HepG2 (cell line): ENCODE results near the gene NEAT1. TPM values are rescaled to one million over a fixed set of nuclear protein-coding genes. Genes with fewer than 3 reads are reported as not detected.

ENCODE experiments used
- ARHGAP35 ChIP-seq: sonication (generic); formaldehyde crosslinking; IDR thresholded peaks from 2 replicates; pipeline ENCODE4 v1.9.0; 2022; ENCODE audit warnings: mild to moderate bottlenecking, inconsistent platforms, moderate library complexity, missing genetic modification reagents, borderline replicate concordance
- ATF7 ChIP-seq, 2 experiments: fragments of 450-650 bp in 1 of 2; sonication (generic) in 1 of 2; formaldehyde crosslinking in 1 of 2; IDR thresholded peaks; 2 replicates each; pipeline versions ENCODE4 v1.4.0 to v1.6.1; 2016 to 2020; ENCODE audit warnings: antibody characterized with exemption in 1 of 2, mild to moderate bottlenecking in 1 of 2, missing genetic modification reagents in 1 of 2
- CCDC6 ChIP-seq: sonication (generic); formaldehyde crosslinking; IDR thresholded peaks from 2 replicates; pipeline ENCODE4 v1.8.1; 2022; ENCODE audit warnings: mild to moderate bottlenecking, missing genetic modification reagents, moderate library complexity
- DMTF1 ChIP-seq: sonication (generic); formaldehyde crosslinking; IDR thresholded peaks from 2 replicates; pipeline ENCODE4 v1.4.0; 2020; ENCODE audit warnings: mild to moderate bottlenecking, missing genetic modification reagents
- MAF1 ChIP-seq: sonication (generic); formaldehyde crosslinking; IDR thresholded peaks from 2 replicates; pipeline ENCODE4 v1.5.0; 2020; ENCODE audit warnings: missing genetic modification reagents, borderline replicate concordance
- MIER2 ChIP-seq: IDR thresholded peaks from 2 replicates; pipeline ENCODE4 v1.6.1; 2016; ENCODE audit warnings: missing biosample characterization, missing genetic modification reagents
- MTF2 ChIP-seq: sonication (generic); formaldehyde crosslinking; IDR thresholded peaks from 2 replicates; pipeline ENCODE4 v1.5.0; 2020; ENCODE audit warnings: missing genetic modification reagents, borderline replicate concordance
- MYNN ChIP-seq: sonication (generic); formaldehyde crosslinking; IDR thresholded peaks from 2 replicates; pipeline ENCODE4 v1.4.0; 2020; ENCODE audit warnings: mild to moderate bottlenecking, low read depth, missing genetic modification reagents
- REXO4 ChIP-seq: sonication (generic); formaldehyde crosslinking; IDR thresholded peaks from 2 replicates; pipeline ENCODE4 v1.8.0; 2022; ENCODE audit warnings: missing genetic modification reagents, mild to moderate bottlenecking, borderline replicate concordance
- RFX5 ChIP-seq: IDR thresholded peaks from 2 replicates; pipeline ENCODE4 v1.6.1; 2011; ENCODE audit warnings: low read depth, low read length, improper control_type of control experiment
- SALL2 ChIP-seq: sonication (generic); formaldehyde crosslinking; IDR thresholded peaks from 2 replicates; pipeline ENCODE4 v1.8.1; 2023; ENCODE audit warnings: mild to moderate bottlenecking, missing genetic modification reagents, inconsistent platforms
- U2AF2 ChIP-seq: fragments of 200-400 bp; formaldehyde crosslinking; IDR thresholded peaks from 2 replicates; pipeline ENCODE4 v1.6.1; 2017; ENCODE audit warnings: low read depth, mild to moderate bottlenecking, low read length
- ZNF276 ChIP-seq: sonication (generic); formaldehyde crosslinking; IDR thresholded peaks from 2 replicates; pipeline ENCODE4 v1.4.0; 2020; ENCODE audit warnings: mild to moderate bottlenecking, low read depth, missing genetic modification reagents
- ZNF326 ChIP-seq: sonication (generic); formaldehyde crosslinking; IDR thresholded peaks from 2 replicates; pipeline ENCODE4 v1.4.0; 2020; ENCODE audit warnings: missing genetic modification reagents, borderline replicate concordance
- ZNF34 ChIP-seq: sonication (generic); formaldehyde crosslinking; IDR thresholded peaks from 2 replicates; pipeline ENCODE4 v1.4.0; 2020; ENCODE audit warnings: mild to moderate bottlenecking, missing genetic modification reagents, borderline replicate concordance
- ZNF484 ChIP-seq: sonication (generic); formaldehyde crosslinking; IDR thresholded peaks from 2 replicates; pipeline ENCODE4 v1.5.1; 2020; ENCODE audit warnings: mild to moderate bottlenecking, low read depth, missing genetic modification reagents, borderline replicate concordance
- ZNF564 ChIP-seq: sonication (generic); formaldehyde crosslinking; IDR thresholded peaks from 2 replicates; pipeline ENCODE4 v1.8.1; 2023; ENCODE audit warnings: mild to moderate bottlenecking, missing genetic modification reagents
- ZNF572 ChIP-seq: sonication (generic); formaldehyde crosslinking; IDR thresholded peaks from 2 replicates; pipeline ENCODE4 v1.5.1; 2020; ENCODE audit warnings: mild to moderate bottlenecking, missing genetic modification reagents
- ZNF589 ChIP-seq: sonication (generic); formaldehyde crosslinking; conservative IDR thresholded peaks from 2 replicates; pipeline ENCODE4 v1.8.0; 2022; ENCODE audit warnings: mild to moderate bottlenecking, moderate library complexity, missing genetic modification reagents
- ZNF619 ChIP-seq: sonication (generic); formaldehyde crosslinking; IDR thresholded peaks from 2 replicates; pipeline ENCODE4 v1.4.0; 2020; ENCODE audit warnings: mild to moderate bottlenecking, missing genetic modification reagents
- ZNF674 ChIP-seq: sonication (generic); formaldehyde crosslinking; IDR thresholded peaks from 2 replicates; pipeline ENCODE4 v1.5.0; 2020; ENCODE audit warnings: low read depth, mild to moderate bottlenecking, missing genetic modification reagents
- ZNF713 ChIP-seq: sonication (generic); formaldehyde crosslinking; IDR thresholded peaks from 2 replicates; pipeline ENCODE4 v1.4.0; 2020; ENCODE audit warnings: mild to moderate bottlenecking, missing genetic modification reagents
- ZNF737 ChIP-seq: sonication (generic); formaldehyde crosslinking; IDR thresholded peaks from 2 replicates; pipeline ENCODE4 v1.5.0; 2020; ENCODE audit warnings: missing genetic modification reagents, mild to moderate bottlenecking, borderline replicate concordance
- ZNF747 ChIP-seq: sonication (generic); formaldehyde crosslinking; IDR thresholded peaks from 2 replicates; pipeline ENCODE4 v1.8.1; 2023; ENCODE audit warnings: missing genetic modification reagents, mild to moderate bottlenecking, borderline replicate concordance
- polyA plus RNA-seq, 8 experiments: library from polyadenylated mRNA; depleted of rRNA in 3 of 8; stranded (reverse) in 7 of 8; unstranded in 1 of 8; fragments of >200 nt; fragmentation: Illumina TruSeq in 4 of 8; extraction: Trizol in 4 of 8; gene quantifications; 2 replicates each; pipeline versions ENCODE4 v1.2.1 to v1.2.3, GENCODE V29; 2011 to 2016; ENCODE audit warnings: low read depth in 4 of 8, missing spikeins in 1 of 8, mixed read lengths in 1 of 8; ENCODE audit not compliant: insufficient read depth in 1 of 8
- total RNA-seq, 5 experiments: library from RNA; depleted of rRNA; stranded (reverse); fragments of >200 nt; fragmentation: Illumina TruSeq; extraction: Trizol; gene quantifications; 2 replicates each; pipeline ENCODE4 v1.2.3, GENCODE V29; 2016; ENCODE audit warnings: low read depth in 1 of 5

The NEAT1 gene
- total and polyA plus RNA-seq, 2 of the 13 experiments (the other 11 are each of a cell fraction or from before 2014, with no cell fraction given): 20.5 to 41.2 TPM

GRCh38 chr11:65382033-65382803 lies 40.4 kb upstream of the NEAT1 start, which contains the start of gene SLC25A45 (continued):
- TF ChIP-seq DMTF1 (no peak), ZNF564 (peak; percentile 58; the same call in 1 of the 2 replicates), ZNF34 (CRISPR knock-in tag) (peak; percentile 91; the same call in 1 of the 2 replicates), CCDC6 (CRISPR knock-in tag) (peak; percentile 83), ARHGAP35 (peak; percentile 73; the same call in 1 of the 2 replicates), MYNN (no peak), ZNF572 (CRISPR knock-in tag) (0 out of 2 replicates have a peak, but pooled peaks have one; percentile 6), ZNF674 (CRISPR knock-in tag) (no peak), ZNF276 (CRISPR knock-in tag) (no peak), ATF7 (IDR thresholded peaks at IDR 0.05) (no peak), ATF7 (CRISPR knock-in tag; IDR thresholded peaks at IDR 0.05) (peak; percentile 82), ZNF619 (peak; percentile 95), ZNF484 (CRISPR knock-in tag) (no peak), MAF1 (CRISPR knock-in tag) (no peak), MIER2 (CRISPR knock-in tag) (no peak), U2AF2 (0 out of 2 replicates have a peak, but pooled peaks have one; percentile 40), ZNF713 (no peak), REXO4 (no peak), ZNF326 (CRISPR knock-in tag) (no peak), SALL2 (no peak), ZNF747 (CRISPR knock-in tag) (peak; percentile 84; the same call in 1 of the 2 replicates), ZNF589 (CRISPR knock-in tag) (peak; percentile 74; the same call in 1 of the 2 replicates), ZNF737 (no peak; the same call in 1 of the 2 replicates), RFX5 (no peak), MTF2 (no peak)
